ENCODE results near the gene IFNGR1. TPM values are rescaled to one million over a fixed set of nuclear protein-coding genes. Genes with fewer than 3 reads are reported as not detected.
"Not testable (repeated sequence)": the region's sequence is repeated elsewhere in the genome, so short reads cannot be mapped to it uniquely, and the experiment has no call there.

IFNGR1 gene
- total RNA-seq, 4 donors from 2014 or later, result 54.7 to 97.4 (median 61.1) TPM

DNA sequence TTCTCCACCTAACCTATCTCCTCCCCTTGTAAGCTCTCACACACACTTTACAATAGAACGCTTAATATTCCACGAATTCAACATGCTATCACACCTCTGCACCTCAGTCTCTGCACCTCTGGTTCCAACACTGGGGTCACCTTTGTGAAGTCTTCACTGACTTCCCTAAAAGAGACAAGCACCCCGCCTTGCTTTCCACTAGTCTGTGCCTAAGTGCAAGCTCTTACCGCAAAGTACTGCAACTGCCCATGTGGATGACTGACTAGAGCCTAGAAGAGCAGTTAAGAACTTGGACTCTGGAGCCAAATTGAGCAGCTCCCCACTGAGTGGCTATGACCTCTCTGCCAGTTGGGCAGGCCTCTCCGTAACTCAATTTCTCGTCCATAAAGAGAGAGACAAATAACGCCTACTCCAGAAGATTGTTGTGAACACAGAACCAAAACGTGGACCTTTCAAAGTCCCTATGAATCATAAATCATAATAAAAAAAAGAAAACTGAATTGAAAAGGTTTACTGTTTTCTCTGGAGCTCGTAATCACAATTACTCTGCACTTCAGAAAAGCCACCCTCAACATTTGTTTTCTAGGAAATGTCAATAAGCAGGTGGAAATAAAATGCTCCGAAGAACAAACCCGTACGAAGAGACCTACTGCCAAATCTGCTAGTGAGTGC is 1.2 kb downstream of the IFNGR1 start:
- Histone ChIP-seq H3K36me3 (no peaks in the 10 kb centered on the region), H3K27me3 (no peaks in the 10 kb centered on the region), H3K27ac (peak overlapping the region; percentile 98 to 99 (median 98)), H3K4me1 (peaks cover 60 to 79% of the 10 kb centered on the region in 2 donors), H3K4me3 (peak overlapping the region; percentile 89 to 93 (median 90)), H3K9me3 (no peaks in the 10 kb centered on the region)
- no peak for TF ChIP-seq POLR2A (IDR thresholded peaks at IDR 0.05)
- TF ChIP-seq, protein P1, sequence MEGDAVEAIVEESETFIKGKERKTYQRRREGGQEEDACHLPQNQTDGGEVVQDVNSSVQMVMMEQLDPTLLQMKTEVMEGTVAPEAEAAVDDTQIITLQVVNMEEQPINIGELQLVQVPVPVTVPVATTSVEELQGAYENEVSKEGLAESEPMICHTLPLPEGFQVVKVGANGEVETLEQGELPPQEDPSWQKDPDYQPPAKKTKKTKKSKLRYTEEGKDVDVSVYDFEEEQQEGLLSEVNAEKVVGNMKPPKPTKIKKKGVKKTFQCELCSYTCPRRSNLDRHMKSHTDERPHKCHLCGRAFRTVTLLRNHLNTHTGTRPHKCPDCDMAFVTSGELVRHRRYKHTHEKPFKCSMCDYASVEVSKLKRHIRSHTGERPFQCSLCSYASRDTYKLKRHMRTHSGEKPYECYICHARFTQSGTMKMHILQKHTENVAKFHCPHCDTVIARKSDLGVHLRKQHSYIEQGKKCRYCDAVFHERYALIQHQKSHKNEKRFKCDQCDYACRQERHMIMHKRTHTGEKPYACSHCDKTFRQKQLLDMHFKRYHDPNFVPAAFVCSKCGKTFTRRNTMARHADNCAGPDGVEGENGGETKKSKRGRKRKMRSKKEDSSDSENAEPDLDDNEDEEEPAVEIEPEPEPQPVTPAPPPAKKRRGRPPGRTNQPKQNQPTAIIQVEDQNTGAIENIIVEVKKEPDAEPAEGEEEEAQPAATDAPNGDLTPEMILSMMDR (IDR thresholded peaks at IDR 0.05 in 4 of 5, conservative IDR thresholded peaks at IDR 0.05 in 1 of 5), result no peak
- in situ Hi-C loops (cut with MboI; ENCODE audit: low sequenced_read_pairs in 4 of 4), result loop anchor here in 3 of 4 donors (25.0 kb wide), 1 partner anchor 931 kb away; the partner anchor contains the start of gene BCLAF1 (in 3 of the 3)
- peak; percentile 8 to 16 for ATAC-seq
- peak; percentile 27 to 42 for DNase-seq
- intact Hi-C loops (cut with DNase I; ENCODE audit: low total_unique reads), result loop anchor here (2.0 to 10.0 kb wide), 5 partner anchors 393 to 1187 kb away; partner anchors contain the start of genes BCLAF1, HEBP2, PEX7 and TNFAIP3

DNA sequence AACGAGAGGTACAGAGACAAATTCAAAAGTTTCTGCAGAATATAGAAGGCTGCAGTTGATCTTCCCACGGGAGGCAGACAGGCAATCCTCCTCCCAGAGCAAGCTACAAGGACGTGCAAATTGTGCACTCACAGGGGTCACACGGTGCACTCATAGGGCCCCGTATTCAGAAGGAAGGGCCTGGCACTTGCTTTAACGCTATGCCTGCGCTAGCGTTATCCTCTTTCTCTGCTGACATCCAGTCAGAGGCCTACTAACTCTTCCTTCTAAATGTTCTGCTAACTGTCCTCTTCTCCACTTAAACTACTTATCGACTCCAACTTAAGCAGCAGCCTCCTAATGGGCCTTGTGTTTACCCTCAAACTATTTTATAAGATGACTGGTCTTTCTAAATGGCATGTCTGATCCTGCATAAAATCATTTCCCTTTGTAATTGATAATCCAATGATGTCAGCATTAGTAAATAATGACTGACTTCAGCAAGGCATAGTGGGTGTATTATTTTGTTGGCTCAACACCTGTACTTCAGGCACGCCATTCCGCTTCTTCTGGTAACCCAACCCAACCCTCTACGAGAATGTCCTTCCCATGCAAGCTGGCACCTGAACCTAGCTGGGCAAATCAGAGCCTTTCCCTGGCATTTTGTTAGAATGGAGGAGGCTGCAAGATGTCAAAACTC is 2.2 kb downstream of the IFNGR1 start:
- DNase-seq (peak in 1 of 2 donors; percentile 34), ATAC-seq (no peak)
- TF ChIP-seq, protein P1 (IDR thresholded peaks at IDR 0.05 in 4 of 5, conservative IDR thresholded peaks at IDR 0.05 in 1 of 5), result no peak
- no peak for TF ChIP-seq POLR2A (IDR thresholded peaks at IDR 0.05)
- H3K27ac ChIP-seq, result peak overlapping the region; percentile 98 to 99 (median 98)
- intact Hi-C loops (cut with DNase I; ENCODE audit: low total_unique reads), result loop anchor here (5.0 to 10.0 kb wide), 4 partner anchors 392 to 930 kb away; partner anchors contain the start of genes BCLAF1, PEX7 and TNFAIP3
- H3K4me1 ChIP-seq, result peaks cover 63 to 80% of the 10 kb centered on the region in 2 donors
- peak overlapping the region; percentile 89 to 93 (median 90) for H3K4me3 ChIP-seq
- H3K36me3 ChIP-seq, result no peaks in the 10 kb centered on the region
- no peaks in the 10 kb centered on the region for H3K9me3 ChIP-seq
- H3K27me3 ChIP-seq, result no peaks in the 10 kb centered on the region
- in situ Hi-C loops (cut with MboI; ENCODE audit: low sequenced_read_pairs in 4 of 4), result loop anchor here in 3 of 4 donors (25.0 kb wide), 1 partner anchor 930 kb away; the partner anchor contains the start of gene BCLAF1 (in 3 of the 3)

DNA sequence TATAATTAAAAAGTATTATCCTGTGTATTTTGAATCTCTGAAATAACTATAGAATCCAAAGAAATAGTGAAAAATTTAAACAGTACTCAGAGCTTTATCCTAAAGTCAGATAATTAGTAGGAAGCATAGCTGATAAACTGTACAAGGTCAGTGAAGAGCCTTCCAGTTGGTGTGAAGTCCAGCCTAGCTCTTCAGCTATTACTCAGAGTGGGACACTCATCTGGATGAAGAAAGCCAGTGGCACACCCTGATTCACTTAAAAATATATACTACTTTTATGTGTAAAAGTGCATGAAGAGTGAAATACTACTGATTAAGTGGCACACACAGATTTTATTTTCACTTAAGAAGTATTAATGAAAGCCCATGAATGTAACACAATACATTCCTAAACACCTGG is 3.1 kb downstream of the IFNGR1 start:
- Histone ChIP-seq H3K36me3 (no peaks in the 10 kb centered on the region), H3K9me3 (no peaks in the 10 kb centered on the region), H3K4me1 (peaks cover 69 to 80% of the 10 kb centered on the region in 2 donors), H3K27me3 (no peaks in the 10 kb centered on the region), H3K27ac (peak overlapping the region; percentile 98 to 99 (median 98)), H3K4me3 (peak overlapping the region; percentile 89 to 93 (median 90))
- in situ Hi-C loops (cut with MboI; ENCODE audit: low sequenced_read_pairs in 4 of 4), result loop anchor here in 3 of 4 donors (25.0 kb wide), 1 partner anchor 929 kb away; the partner anchor contains the start of gene BCLAF1 (in 3 of the 3)
- no peak for ATAC-seq
- TF ChIP-seq, protein P1 (IDR thresholded peaks at IDR 0.05 in 4 of 5, conservative IDR thresholded peaks at IDR 0.05 in 1 of 5), result no peak
- DNase-seq, result no peak
- intact Hi-C loops (cut with DNase I; ENCODE audit: low total_unique reads), result loop anchor here (5.0 to 10.0 kb wide), 4 partner anchors 391 to 929 kb away; partner anchors contain the start of genes BCLAF1, PEX7 and TNFAIP3

DNA sequence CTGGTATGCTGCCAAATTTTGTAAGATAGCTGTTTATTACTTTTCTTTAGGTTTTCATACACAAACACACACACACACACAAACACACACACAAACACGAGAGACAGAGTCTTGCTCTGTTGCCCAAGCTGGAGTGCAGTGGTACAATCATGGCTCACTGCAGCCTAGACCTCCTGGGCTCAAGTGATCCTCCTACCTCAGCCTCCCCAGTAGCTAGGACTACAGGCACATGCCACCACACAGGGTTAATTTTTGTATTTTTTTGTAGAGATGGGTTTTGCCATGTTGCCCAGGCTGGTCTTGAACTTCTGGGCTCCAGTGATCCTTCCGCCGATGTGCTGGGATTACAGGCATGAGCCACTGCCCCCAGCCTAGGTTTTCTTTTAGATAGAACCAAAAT is 3.6 kb downstream of the IFNGR1 start:
- not testable (repeated sequence) for ATAC-seq, DNase-seq, H3K36me3 ChIP-seq, H3K27me3 ChIP-seq, H3K9me3 ChIP-seq
- Histone ChIP-seq H3K4me1 (peaks cover 73 to 82% of the 10 kb centered on the region in 2 donors), H3K4me3 (peak overlapping the region; percentile 26 to 93 (median 90)), H3K27ac (peak overlapping the region; percentile 98 to 99 (median 98))
- intact Hi-C loops (cut with DNase I; ENCODE audit: low total_unique reads) (loop anchor here (5.0 to 10.0 kb wide), 4 partner anchors 391 to 928 kb away; partner anchors contain the start of genes BCLAF1, PEX7 and TNFAIP3), in situ Hi-C loops (cut with MboI; ENCODE audit: low sequenced_read_pairs in 4 of 4) (loop anchor here in 3 of 4 donors (25.0 kb wide), 1 partner anchor 928 kb away; the partner anchor contains the start of gene BCLAF1 (in 3 of the 3))

All from gastrocnemius medialis (tissue), 4 donors.